ENCODE results near the gene FAM117B.

DNA sequence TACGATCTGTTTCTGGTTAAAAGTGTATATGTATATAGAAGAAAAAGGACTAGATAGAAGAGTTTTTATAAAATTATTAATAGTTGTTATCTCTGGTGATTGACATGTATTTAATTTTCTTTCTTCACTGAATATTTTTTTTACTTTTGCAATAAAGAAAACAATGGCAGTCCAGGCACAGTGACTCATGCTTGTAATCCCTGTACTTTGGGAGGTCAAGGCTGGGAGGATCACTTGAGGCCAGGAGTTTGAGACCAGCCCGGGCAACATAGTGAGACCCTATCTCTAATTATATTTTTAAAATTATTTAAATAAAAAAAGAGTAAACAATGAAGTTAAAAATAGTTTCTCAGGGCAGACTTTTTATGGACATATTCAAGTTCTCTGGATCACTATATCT lies 114.7 kb downstream of the FAM117B start:
- TF ChIP-seq POLR2A (IDR thresholded peaks at IDR 0.05), result no peak
- TF ChIP-seq, protein P1, sequence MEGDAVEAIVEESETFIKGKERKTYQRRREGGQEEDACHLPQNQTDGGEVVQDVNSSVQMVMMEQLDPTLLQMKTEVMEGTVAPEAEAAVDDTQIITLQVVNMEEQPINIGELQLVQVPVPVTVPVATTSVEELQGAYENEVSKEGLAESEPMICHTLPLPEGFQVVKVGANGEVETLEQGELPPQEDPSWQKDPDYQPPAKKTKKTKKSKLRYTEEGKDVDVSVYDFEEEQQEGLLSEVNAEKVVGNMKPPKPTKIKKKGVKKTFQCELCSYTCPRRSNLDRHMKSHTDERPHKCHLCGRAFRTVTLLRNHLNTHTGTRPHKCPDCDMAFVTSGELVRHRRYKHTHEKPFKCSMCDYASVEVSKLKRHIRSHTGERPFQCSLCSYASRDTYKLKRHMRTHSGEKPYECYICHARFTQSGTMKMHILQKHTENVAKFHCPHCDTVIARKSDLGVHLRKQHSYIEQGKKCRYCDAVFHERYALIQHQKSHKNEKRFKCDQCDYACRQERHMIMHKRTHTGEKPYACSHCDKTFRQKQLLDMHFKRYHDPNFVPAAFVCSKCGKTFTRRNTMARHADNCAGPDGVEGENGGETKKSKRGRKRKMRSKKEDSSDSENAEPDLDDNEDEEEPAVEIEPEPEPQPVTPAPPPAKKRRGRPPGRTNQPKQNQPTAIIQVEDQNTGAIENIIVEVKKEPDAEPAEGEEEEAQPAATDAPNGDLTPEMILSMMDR (IDR thresholded peaks at IDR 0.05), result no peak

Measured in uterus (tissue), 2 donors.